Karpas-422 (cell line): ENCODE data around the gene CTAGE9. TPM values are rescaled to one million over a fixed set of nuclear protein-coding genes. Genes with fewer than 3 reads are reported as not detected.
"Not testable (repeated sequence)": the region's sequence is repeated elsewhere in the genome, so short reads cannot be mapped to it uniquely, and the experiment has no call there.

Experiments used
- DNase-seq: peaks from one replicate; pipeline ENCODE4 v3.0.0-alpha.2; 2015
- H2AFZ ChIP-seq: fragments of 200-600 bp; sonication (generic); 2 replicates; pipeline ENCODE4 v1.6.1; 2014; ENCODE audit warnings: antibody characterized with exemption, low read length, mixed read lengths
- H3K27ac ChIP-seq: fragments of 200-600 bp; sonication (generic); 2 replicates; pipeline ENCODE4 v1.5.1; 2014; ENCODE audit warnings: mild to moderate bottlenecking, low read length, moderate library complexity
- H3K27me3 ChIP-seq: fragments of 200-600 bp; sonication (generic); 2 replicates; pipeline ENCODE4 v1.6.1; 2014; ENCODE audit warnings: low read length, mixed read lengths
- H3K36me3 ChIP-seq: fragments of 200-600 bp; sonication (generic); 2 replicates; pipeline ENCODE4 v1.6.1; 2014; ENCODE audit warnings: low read length, mixed read lengths; ENCODE audit not compliant: insufficient read depth
- H3K4me1 ChIP-seq: fragments of 200-600 bp; sonication (generic); 2 replicates; pipeline ENCODE4 v1.6.1; 2014; ENCODE audit warnings: mild to moderate bottlenecking, low read length, mixed read lengths
- H3K4me2 ChIP-seq: fragments of 200-600 bp; sonication (generic); 2 replicates; pipeline ENCODE4 v1.6.1; 2014; ENCODE audit warnings: low read length, low read depth, mild to moderate bottlenecking; ENCODE audit not compliant: poor library complexity, severe bottlenecking
- H3K4me3 ChIP-seq: fragments of 200-600 bp; sonication (generic); 2 replicates; pipeline ENCODE4 v1.5.1; 2014; ENCODE audit warnings: mild to moderate bottlenecking, antibody characterized with exemption, low read length, mixed read lengths
- H3K79me2 ChIP-seq: fragments of 200-600 bp; sonication (generic); 2 replicates; pipeline ENCODE4 v1.6.1; 2014; ENCODE audit warnings: mild to moderate bottlenecking, low read length, mixed read lengths
- H3K9ac ChIP-seq: fragments of 200-600 bp; sonication (generic); 2 replicates; pipeline ENCODE4 v1.6.0; 2014; ENCODE audit warnings: low read length
- H3K9me2 ChIP-seq: fragments of 200-600 bp; sonication (generic), shearing (Covaris generic); replicated peaks from 2 replicates; pipeline ENCODE4 v1.6.0; 2014; ENCODE audit warnings: mild to moderate bottlenecking, low read length, moderate library complexity; ENCODE audit not compliant: insufficient read depth
- H3K9me3 ChIP-seq: fragments of 300-700, 200-600 bp; sonication (generic); 2 replicates; pipeline ENCODE4 v1.6.1; 2014; ENCODE audit warnings: low read length, mixed read lengths
- H4K20me1 ChIP-seq: fragments of 200-600 bp; sonication (generic); 2 replicates; pipeline ENCODE4 v1.6.1; 2014; ENCODE audit warnings: mild to moderate bottlenecking, antibody characterized with exemption, low read length, low read depth; ENCODE audit not compliant: insufficient read depth
- total RNA-seq: library from RNA; depleted of rRNA; stranded (reverse); fragments of >200 nt; shearing (Covaris generic); gene quantifications from 2 replicates; pipeline ENCODE4 v1.2.3, GENCODE V29; 2014; ENCODE audit warnings: low replicate concordance

CTAGE9 gene
- total RNA-seq, 1 experiment from 2014 or later = not detected

DNA sequence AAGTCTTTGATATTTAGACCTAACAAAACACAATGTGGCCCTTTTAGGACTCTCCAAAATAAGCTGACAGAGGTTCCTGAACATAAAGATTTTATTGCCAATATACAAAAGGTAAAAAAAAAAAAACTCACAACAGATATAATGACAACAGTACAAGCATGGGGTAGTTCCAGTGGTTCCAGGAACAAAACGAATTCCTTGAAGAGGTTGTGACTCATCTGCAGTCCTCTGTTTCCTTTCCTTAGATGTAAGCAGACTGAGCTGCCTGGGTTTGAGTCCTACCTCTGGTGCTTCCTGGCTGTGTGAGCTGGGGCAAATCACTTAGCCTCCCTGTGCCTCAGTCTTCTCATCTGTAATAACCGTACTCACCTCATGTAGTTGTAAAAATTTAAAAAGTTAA, 13.3 kb upstream of the CTAGE9 start:
- H3K9me3 ChIP-seq = no peaks in the 10 kb centered on the region
- H3K4me3 ChIP-seq = no peak overlapping the region
- H3K36me3 ChIP-seq = no peaks in the 10 kb centered on the region
- no peaks in the 10 kb centered on the region for H3K27me3 ChIP-seq
- H3K4me2 ChIP-seq = no peak overlapping the region
- DNase-seq = no peak
- no peaks in the 10 kb centered on the region for H3K9me2 ChIP-seq
- no peak overlapping the region for H3K9ac ChIP-seq
- H4K20me1 ChIP-seq = no peaks in the 10 kb centered on the region
- no peaks in the 10 kb centered on the region for H3K4me1 ChIP-seq
- H2AFZ ChIP-seq = no peak overlapping the region
- no peaks in the 10 kb centered on the region for H3K79me2 ChIP-seq
- no peak overlapping the region for H3K27ac ChIP-seq

DNA sequence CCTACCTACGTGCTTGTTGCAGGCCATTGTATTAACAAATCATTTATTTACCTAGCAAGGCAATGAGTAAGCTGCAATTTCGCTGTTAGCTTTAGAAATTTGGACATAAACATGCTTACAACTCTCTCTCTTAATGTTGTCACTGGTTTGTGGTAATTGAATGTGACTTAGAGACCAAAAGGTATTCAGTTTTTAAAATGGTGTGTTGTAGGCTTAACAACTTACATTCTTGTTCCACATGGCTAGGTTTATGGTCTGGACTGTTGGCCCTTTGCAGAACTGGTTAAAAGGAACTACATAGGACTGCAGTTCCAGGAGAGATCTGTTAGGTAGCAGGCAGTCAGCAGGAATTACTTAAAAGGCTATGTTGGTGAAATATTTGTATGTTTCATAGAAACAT, 10.3 kb upstream of the CTAGE9 start:
- Histone ChIP-seq H3K27ac (no peak overlapping the region), H3K4me2 (no peak overlapping the region), H3K9ac (no peak overlapping the region), H3K4me1 (no peaks in the 10 kb centered on the region), H3K4me3 (no peak overlapping the region), H3K9me2 (no peaks in the 10 kb centered on the region), H4K20me1 (no peaks in the 10 kb centered on the region), H3K79me2 (no peaks in the 10 kb centered on the region), H2AFZ (no peak overlapping the region), H3K9me3 (no peaks in the 10 kb centered on the region), H3K27me3 (no peaks in the 10 kb centered on the region), H3K36me3 (no peaks in the 10 kb centered on the region)
- DNase-seq = no peak

DNA sequence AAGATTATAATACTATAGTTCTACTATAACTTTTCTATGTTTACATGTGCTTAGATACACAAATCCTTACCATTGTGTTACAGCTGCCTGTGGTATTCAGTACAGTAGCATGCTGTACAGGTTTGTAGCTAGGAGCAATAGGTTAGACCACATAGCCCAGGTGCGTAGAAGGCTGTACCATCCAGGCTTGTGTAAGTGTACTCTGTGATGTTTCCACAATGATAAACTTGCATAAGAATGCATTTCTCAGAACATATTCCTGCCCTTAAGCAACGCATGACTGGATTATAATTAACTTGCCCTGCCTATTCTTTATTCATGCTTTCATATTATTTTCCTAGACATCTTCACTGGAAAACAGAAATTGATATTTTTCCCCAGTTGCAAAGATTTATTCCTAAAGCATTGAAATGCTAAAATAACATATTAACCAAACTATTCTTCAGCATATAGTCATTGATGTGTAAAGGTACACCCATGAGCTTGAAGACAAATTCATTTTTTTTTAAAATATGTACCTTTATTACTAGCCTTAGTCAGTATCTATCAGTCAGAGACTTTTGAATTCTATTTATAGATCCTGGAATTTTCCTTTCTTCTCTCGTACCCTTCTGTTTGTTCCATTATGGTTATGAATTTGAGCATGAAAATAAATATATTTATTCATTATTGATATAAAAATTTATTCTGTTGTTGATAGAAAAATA, 7.2 kb upstream of the CTAGE9 start:
- no peaks in the 10 kb centered on the region for H3K9me2 ChIP-seq

DNA sequence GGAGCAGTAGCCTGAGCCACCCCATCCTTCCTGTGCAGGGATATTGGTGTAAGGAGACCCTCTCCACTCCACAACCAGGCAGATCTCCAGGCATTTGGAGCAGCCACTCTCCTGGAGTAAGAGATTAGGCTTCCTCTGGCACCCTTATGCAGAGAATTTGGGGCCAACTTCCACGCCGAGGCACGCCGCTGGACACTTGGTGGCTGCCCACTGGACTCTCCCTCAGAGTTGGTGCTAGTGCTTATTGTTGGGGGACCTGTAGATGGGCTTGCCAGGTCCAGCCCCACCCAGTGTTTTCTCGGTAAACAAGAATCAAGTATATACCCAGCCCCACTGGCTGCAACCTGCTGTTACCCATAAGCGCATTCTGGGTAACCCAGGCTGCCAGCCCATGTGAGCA, 4.8 kb upstream of the CTAGE9 start:
- H3K27me3 ChIP-seq, DNase-seq, H3K9me2 ChIP-seq, H3K36me3 ChIP-seq, H3K4me1 ChIP-seq, H3K9me3 ChIP-seq, H3K27ac ChIP-seq, H3K4me2 ChIP-seq, H4K20me1 ChIP-seq, H3K4me3 ChIP-seq, H3K9ac ChIP-seq, H3K79me2 ChIP-seq, H2AFZ ChIP-seq: not testable (repeated sequence)

More for the DNA sequence above, 7.2 kb upstream of the CTAGE9 start:
- Histone ChIP-seq H3K27ac (no peak overlapping the region), H2AFZ (no peak overlapping the region), H3K36me3 (no peaks in the 10 kb centered on the region), H3K79me2 (no peaks in the 10 kb centered on the region), H3K27me3 (no peaks in the 10 kb centered on the region), H3K4me2 (no peak overlapping the region), H3K9me3 (no peaks in the 10 kb centered on the region), H4K20me1 (no peaks in the 10 kb centered on the region), H3K4me1 (no peaks in the 10 kb centered on the region), H3K9ac (no peak overlapping the region), H3K4me3 (no peak overlapping the region)
- no peak for DNase-seq

DNA sequence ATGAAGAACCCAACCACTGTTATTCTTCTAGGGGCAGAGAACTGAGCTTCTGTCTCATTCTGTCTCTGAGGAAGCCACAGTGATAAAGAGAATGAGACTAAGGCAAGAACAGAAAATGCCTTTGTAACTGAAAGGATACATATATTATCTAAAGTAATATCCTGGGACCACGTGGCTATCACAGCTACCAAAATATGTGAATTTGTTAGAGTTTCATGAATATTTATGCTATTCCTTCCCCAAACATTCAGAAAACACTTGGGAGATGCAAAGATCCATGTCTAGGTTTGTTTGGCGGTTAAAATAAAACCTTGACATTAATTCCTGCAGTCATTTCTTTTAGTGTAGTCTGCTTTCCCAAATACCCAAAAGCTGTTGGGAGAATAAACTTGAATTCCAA, 6.9 kb downstream of the CTAGE9 start:
- H3K4me1 ChIP-seq, H3K9me2 ChIP-seq, H3K36me3 ChIP-seq, H3K4me2 ChIP-seq, H3K27ac ChIP-seq, H2AFZ ChIP-seq, DNase-seq, H4K20me1 ChIP-seq, H3K79me2 ChIP-seq, H3K27me3 ChIP-seq, H3K9ac ChIP-seq, H3K4me3 ChIP-seq, H3K9me3 ChIP-seq: not testable (repeated sequence)

DNA sequence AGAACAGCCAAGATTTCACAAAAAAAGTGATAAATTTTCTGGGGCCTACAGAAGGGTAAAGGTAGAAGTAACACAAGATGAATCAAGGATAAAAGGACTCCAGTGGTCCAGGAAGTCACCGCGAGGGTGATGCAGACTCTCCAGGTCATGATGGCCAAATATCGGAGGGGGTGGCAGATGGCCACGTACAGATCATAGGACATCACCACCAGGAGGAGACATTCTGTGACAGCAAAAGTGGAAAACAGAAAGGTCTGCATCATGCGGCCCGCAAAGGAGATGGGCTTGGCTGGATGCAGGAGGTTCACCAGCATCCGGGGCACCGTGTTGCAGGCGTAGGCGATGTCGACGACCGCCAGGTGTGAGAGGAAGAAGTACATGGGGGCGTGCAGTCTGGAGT, 10.0 kb downstream of the CTAGE9 start:
- H3K4me2 ChIP-seq, H3K4me1 ChIP-seq, DNase-seq, H3K9ac ChIP-seq, H3K9me2 ChIP-seq, H3K36me3 ChIP-seq, H4K20me1 ChIP-seq, H2AFZ ChIP-seq, H3K9me3 ChIP-seq, H3K27ac ChIP-seq, H3K27me3 ChIP-seq, H3K79me2 ChIP-seq, H3K4me3 ChIP-seq: not testable (repeated sequence)

DNA sequence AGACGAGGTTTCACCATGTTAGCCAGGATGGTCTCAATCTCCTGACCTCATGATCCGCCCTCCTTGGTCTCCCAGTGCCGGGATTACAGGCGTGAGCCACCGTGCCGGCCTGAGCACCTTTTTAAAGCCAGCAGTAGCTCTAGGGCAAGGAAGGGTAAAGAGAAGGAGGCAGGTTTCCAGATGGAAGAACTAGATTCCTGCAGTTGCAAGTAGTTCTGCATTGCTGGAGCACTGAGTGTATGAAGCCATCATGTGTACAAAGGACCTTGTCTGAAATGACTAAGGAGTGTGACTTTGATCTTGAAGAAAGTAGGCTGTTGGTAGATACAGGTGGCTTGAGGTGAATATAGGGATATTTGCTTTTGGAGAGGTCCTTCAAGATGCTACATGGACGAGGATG, 13.9 kb downstream of the CTAGE9 start:
- Histone ChIP-seq H4K20me1 (no peaks in the 10 kb centered on the region), H3K79me2 (no peaks in the 10 kb centered on the region), H3K4me3 (no peak overlapping the region), H3K9ac (no peak overlapping the region), H3K36me3 (no peaks in the 10 kb centered on the region), H3K4me1 (no peaks in the 10 kb centered on the region), H3K9me3 (no peaks in the 10 kb centered on the region), H2AFZ (no peak overlapping the region), H3K27me3 (no peaks in the 10 kb centered on the region), H3K27ac (no peak overlapping the region), H3K4me2 (no peak overlapping the region), H3K9me2 (no peaks in the 10 kb centered on the region)
- no peak for DNase-seq

DNA sequence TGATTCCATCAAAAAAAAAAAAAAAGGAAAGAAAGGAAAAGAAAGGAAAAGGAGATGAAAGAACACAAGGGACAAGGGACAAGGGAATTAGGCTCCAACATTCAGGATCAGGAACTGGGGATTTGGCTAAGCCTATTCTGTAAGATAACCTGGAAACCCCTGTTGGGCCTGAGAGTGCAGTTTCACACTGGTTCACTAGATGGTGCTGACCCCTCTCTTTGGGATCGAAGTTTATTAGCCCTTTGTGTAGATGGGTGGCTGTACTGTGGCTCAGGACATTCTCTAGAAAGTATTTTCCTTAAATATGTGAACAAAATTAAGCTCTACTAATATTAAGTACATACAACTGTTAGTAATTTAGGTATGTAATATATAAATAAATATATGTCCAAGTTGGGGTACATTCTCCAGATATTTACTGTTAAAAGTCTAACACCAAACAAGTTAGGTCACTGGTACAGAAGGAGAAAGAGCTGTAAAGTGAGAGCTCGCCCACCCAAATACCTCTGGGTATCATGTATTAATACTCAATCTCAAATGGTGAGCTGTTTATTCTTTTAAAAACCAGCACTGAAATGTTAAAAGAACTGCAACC, 15.9 kb downstream of the CTAGE9 start:
- peak; percentile 78 for DNase-seq
- no peaks in the 10 kb centered on the region for H4K20me1 ChIP-seq
- no peak overlapping the region for H2AFZ ChIP-seq
- H3K4me3 ChIP-seq = no peak overlapping the region
- no peak overlapping the region for H3K27ac ChIP-seq
- no peaks in the 10 kb centered on the region for H3K9me3 ChIP-seq
- H3K9ac ChIP-seq = no peak overlapping the region
- H3K79me2 ChIP-seq = no peaks in the 10 kb centered on the region
- no peaks in the 10 kb centered on the region for H3K27me3 ChIP-seq
- H3K36me3 ChIP-seq = no peaks in the 10 kb centered on the region
- H3K4me1 ChIP-seq = no peaks in the 10 kb centered on the region
- no peaks in the 10 kb centered on the region for H3K9me2 ChIP-seq
- H3K4me2 ChIP-seq = no peak overlapping the region
